ENCODE results near the gene ZNF346.

ZNF346 gene

GRCh38 chr5:177036443-177036842 is 13.9 kb downstream of the ZNF346 start:
- Mint-ChIP-seq H3K36me3 (ENCODE audit: low read depth) (peaks cover 34% of the 10 kb centered on the region), H3K27me3 (ENCODE audit: low read depth) (no peaks in the 10 kb centered on the region), H3K27ac (no peak overlapping the region), H3K9me3 (peaks cover 6% of the 10 kb centered on the region), H3K4me1 (no peaks in the 10 kb centered on the region), H3K4me3 (no peak overlapping the region)
- TF ChIP-seq CTCF (IDR thresholded peaks at IDR 0.05; ENCODE audit: unreplicated experiment in 3 of 3): no peak

- H3K4me3 Mint-ChIP-seq: no peak overlapping the region
- H3K36me3 Mint-ChIP-seq (ENCODE audit: low read depth): peaks cover 34% of the 10 kb centered on the region
- no peak overlapping the region for H3K27ac Mint-ChIP-seq
- H3K4me1 Mint-ChIP-seq: no peaks in the 10 kb centered on the region
- no peak for TF ChIP-seq CTCF (IDR thresholded peaks at IDR 0.05; ENCODE audit: unreplicated experiment in 3 of 3)
- H3K27me3 Mint-ChIP-seq (ENCODE audit: low read depth): no peaks in the 10 kb centered on the region
- peaks cover 3% of the 10 kb centered on the region for H3K9me3 Mint-ChIP-seq
Measured at GRCh38 chr5:177036921-177037320, 14.4 kb downstream of the ZNF346 start.

GRCh38 chr5:177040814-177041420 is 18.4 kb downstream of the ZNF346 start:
- no peak for TF ChIP-seq CTCF (IDR thresholded peaks at IDR 0.05; ENCODE audit: unreplicated experiment in 3 of 3)
- Mint-ChIP-seq H3K9me3 (no peaks in the 10 kb centered on the region), H3K4me3 (no peak overlapping the region), H3K27ac (no peak overlapping the region), H3K27me3 (ENCODE audit: low read depth) (no peaks in the 10 kb centered on the region), H3K4me1 (no peaks in the 10 kb centered on the region), H3K36me3 (ENCODE audit: low read depth) (peaks cover 37% of the 10 kb centered on the region)

- Mint-ChIP-seq H3K36me3 (ENCODE audit: low read depth) (peaks cover 34% of the 10 kb centered on the region), H3K27me3 (ENCODE audit: low read depth) (no peaks in the 10 kb centered on the region), H3K9me3 (no peaks in the 10 kb centered on the region), H3K27ac (no peak overlapping the region), H3K4me3 (no peak overlapping the region), H3K4me1 (no peaks in the 10 kb centered on the region)
- no peak for TF ChIP-seq CTCF (IDR thresholded peaks at IDR 0.05; ENCODE audit: unreplicated experiment in 3 of 3)
Measured at GRCh38 chr5:177041936-177042335, 19.4 kb downstream of the ZNF346 start.

- no peaks in the 10 kb centered on the region for H3K9me3 Mint-ChIP-seq
- H3K27me3 Mint-ChIP-seq (ENCODE audit: low read depth): no peaks in the 10 kb centered on the region
- H3K36me3 Mint-ChIP-seq (ENCODE audit: low read depth): peaks cover 38% of the 10 kb centered on the region
- no peak overlapping the region for H3K4me3 Mint-ChIP-seq
- no peak overlapping the region for H3K27ac Mint-ChIP-seq
- TF ChIP-seq CTCF (IDR thresholded peaks at IDR 0.05; ENCODE audit: unreplicated experiment in 3 of 3): no peak
- no peaks in the 10 kb centered on the region for H3K4me1 Mint-ChIP-seq
Measured at GRCh38 chr5:177043114-177043513, 20.6 kb downstream of the ZNF346 start.

- H3K4me3 Mint-ChIP-seq: no peak overlapping the region
- H3K4me1 Mint-ChIP-seq: no peaks in the 10 kb centered on the region
- peaks cover 39% of the 10 kb centered on the region for H3K36me3 Mint-ChIP-seq (ENCODE audit: low read depth)
- H3K9me3 Mint-ChIP-seq: no peaks in the 10 kb centered on the region
- H3K27me3 Mint-ChIP-seq (ENCODE audit: low read depth): no peaks in the 10 kb centered on the region
- no peak for TF ChIP-seq CTCF (IDR thresholded peaks at IDR 0.05; ENCODE audit: unreplicated experiment in 3 of 3)
- H3K27ac Mint-ChIP-seq: no peak overlapping the region
Measured at GRCh38 chr5:177043958-177044357, 21.5 kb downstream of the ZNF346 start.
